Neural progenitor cell (in vitro differentiated cells): ENCODE data around the gene METTL16. TPM values are rescaled to one million over a fixed set of nuclear protein-coding genes. Genes with fewer than 3 reads are reported as not detected.

ENCODE experiments used
- DNase-seq: peaks from one replicate; pipeline ENCODE4 v3.0.0-alpha.2; 2016; ENCODE audit warnings: low spot score
- H2AFZ ChIP-seq: fragments of 200-600 bp; sonication (generic); replicated peaks from 2 replicates; pipeline ENCODE4 v1.6.1; 2016; ENCODE audit warnings: antibody characterized with exemption
- H3F3A ChIP-seq: fragments of 200-600 bp; sonication (generic); 2 replicates; pipeline ENCODE4 v1.6.1; 2016; ENCODE audit warnings: antibody characterized with exemption, low read depth
- H3K27ac ChIP-seq: fragments of 200-600 bp; sonication (generic); 2 replicates; pipeline ENCODE4 v1.5.1; 2016; ENCODE audit warnings: mild to moderate bottlenecking
- H3K27me3 ChIP-seq: fragments of 200-600 bp; sonication (generic); 2 replicates; pipeline ENCODE4 v1.6.1; 2016; ENCODE audit warnings: mild to moderate bottlenecking, moderate library complexity
- H3K36me3 ChIP-seq: fragments of 200-600 bp; sonication (generic); 2 replicates; pipeline ENCODE4 v1.5.1; 2016
- H3K4me1 ChIP-seq: fragments of 200-600 bp; sonication (generic); 2 replicates; pipeline ENCODE4 v1.6.1; 2016; ENCODE audit warnings: mixed run types
- H3K4me2 ChIP-seq: fragments of 200-600 bp; sonication (generic); 2 replicates; pipeline ENCODE4 v1.6.1; 2016
- H3K4me3 ChIP-seq: fragments of 200-600 bp; sonication (generic); 2 replicates; pipeline ENCODE4 v1.5.1; 2016
- H3K79me2 ChIP-seq: fragments of 200-600 bp; sonication (generic); 2 replicates; pipeline ENCODE4 v1.6.1; 2016; ENCODE audit warnings: low read depth
- H3K9ac ChIP-seq: fragments of 200-600 bp; sonication (generic); 2 replicates; pipeline ENCODE4 v1.6.1; 2016
- H3K9me3 ChIP-seq: fragments of 200-600 bp; sonication (generic); 2 replicates; pipeline ENCODE4 v1.5.1; 2016; ENCODE audit warnings: low read depth
- H4K20me1 ChIP-seq: fragments of 200-600 bp; sonication (generic); 2 replicates; pipeline ENCODE4 v1.6.1; 2016; ENCODE audit warnings: low read depth
- H3K27ac Mint-ChIP-seq: 3 replicates; pipeline ENCODE4 v1.8.0; 2021; ENCODE audit warnings: mixed read lengths
- H3K27me3 Mint-ChIP-seq: 2 replicates; pipeline ENCODE4 v1.8.0; 2022; ENCODE audit warnings: low read depth, mild to moderate bottlenecking, inconsistent platforms, moderate library complexity, mixed read lengths; ENCODE audit not compliant: insufficient read depth
- H3K36me3 Mint-ChIP-seq: 3 replicates; pipeline ENCODE4 v1.8.0; 2021; ENCODE audit warnings: mixed read lengths
- H3K4me1 Mint-ChIP-seq: 3 replicates; pipeline ENCODE4 v1.8.0; 2021; ENCODE audit warnings: mixed read lengths
- H3K4me3 Mint-ChIP-seq: 3 replicates; pipeline ENCODE4 v1.8.0; 2021; ENCODE audit warnings: mild to moderate bottlenecking, moderate library complexity, mixed read lengths
- H3K9me3 Mint-ChIP-seq: 3 replicates; pipeline ENCODE4 v1.8.0; 2020; ENCODE audit warnings: mixed read lengths
- CTCF ChIP-seq: fragments of 200-600 bp; sonication (generic); IDR thresholded peaks from 2 replicates; pipeline ENCODE4 v1.5.1; 2017; ENCODE audit warnings: antibody characterized with exemption, mild to moderate bottlenecking
- EZH2 ChIP-seq: fragments of 200-600 bp; sonication (generic); IDR thresholded peaks from 2 replicates; pipeline ENCODE4 v1.6.1; 2017; ENCODE audit warnings: antibody characterized with exemption, mild to moderate bottlenecking, moderate library complexity
- EZH2phosphoT487 ChIP-seq: fragments of 200-600 bp; sonication (generic); IDR thresholded peaks from 2 replicates; pipeline ENCODE4 v1.6.1; 2017; ENCODE audit warnings: antibody characterized with exemption
- total RNA-seq: library from RNA; depleted of rRNA; stranded (reverse); fragments of >200 nt; gene quantifications from 2 replicates; pipeline ENCODE4 v1.2.3, GENCODE V29; 2015; ENCODE audit warnings: low replicate concordance

Gene METTL16
- total RNA-seq, 1 donor from 2014 or later = 40.0 TPM

- Mint-ChIP-seq H3K9me3 (no peaks in the 10 kb centered on the region), H3K36me3 (peaks cover 40% of the 10 kb centered on the region), H3K27ac (no peak overlapping the region), H3K4me1 (no peaks in the 10 kb centered on the region), H3K27me3 (peaks cover 2% of the 10 kb centered on the region), H3K4me3 (no peak overlapping the region)
- no peaks in the 10 kb centered on the region for H3K79me2 ChIP-seq
- no peak for DNase-seq
- H3K36me3 ChIP-seq = peaks cover 7% of the 10 kb centered on the region
- no peak overlapping the region for H2AFZ ChIP-seq
- no peaks in the 10 kb centered on the region for H3K4me1 ChIP-seq
- no peak overlapping the region for H3K4me2 ChIP-seq
- H3F3A ChIP-seq = no peaks in the 10 kb centered on the region
- TF ChIP-seq EZH2phosphoT487 = no peak
- no peak for TF ChIP-seq CTCF
- TF ChIP-seq EZH2 = no peak
- no peak overlapping the region for H3K4me3 ChIP-seq
- H3K27ac ChIP-seq = no peak overlapping the region
- no peaks in the 10 kb centered on the region for H3K27me3 ChIP-seq
- H3K9ac ChIP-seq = no peak overlapping the region
- H3K9me3 ChIP-seq = no peaks in the 10 kb centered on the region
- no peaks in the 10 kb centered on the region for H4K20me1 ChIP-seq
These were observed 44.8 kb downstream of the METTL16 start for GRCh38 chr17:2466931-2467330.

- no peaks in the 10 kb centered on the region for H3K79me2 ChIP-seq
- H3K9me3 Mint-ChIP-seq = no peaks in the 10 kb centered on the region
- DNase-seq = no peak
- no peak overlapping the region for H3K9ac ChIP-seq
- no peaks in the 10 kb centered on the region for H3K27me3 ChIP-seq
- no peaks in the 10 kb centered on the region for H3K4me1 Mint-ChIP-seq
- H3K9me3 ChIP-seq = no peaks in the 10 kb centered on the region
- no peak overlapping the region for H3K27ac ChIP-seq
- peaks cover 24% of the 10 kb centered on the region for H3K36me3 Mint-ChIP-seq
- H2AFZ ChIP-seq = no peak overlapping the region
- TF ChIP-seq CTCF = no peak
- no peak for TF ChIP-seq EZH2
- no peak for TF ChIP-seq EZH2phosphoT487
- no peak overlapping the region for H3K27ac Mint-ChIP-seq
- no peaks in the 10 kb centered on the region for H3F3A ChIP-seq
- no peak overlapping the region for H3K4me3 Mint-ChIP-seq
- peaks cover 12% of the 10 kb centered on the region for H3K36me3 ChIP-seq
- H4K20me1 ChIP-seq = peaks cover 4% of the 10 kb centered on the region
- H3K4me3 ChIP-seq = no peak overlapping the region
- no peaks in the 10 kb centered on the region for H3K4me1 ChIP-seq
- H3K4me2 ChIP-seq = no peak overlapping the region
- peaks cover 3% of the 10 kb centered on the region for H3K27me3 Mint-ChIP-seq
These were observed 49.2 kb downstream of the METTL16 start for GRCh38 chr17:2462481-2462880.

- TF ChIP-seq EZH2phosphoT487 (no peak), CTCF (no peak), EZH2 (no peak)
- Mint-ChIP-seq H3K4me1 (no peaks in the 10 kb centered on the region), H3K27me3 (peaks cover 4% of the 10 kb centered on the region), H3K4me3 (no peak overlapping the region), H3K27ac (no peak overlapping the region), H3K9me3 (no peaks in the 10 kb centered on the region), H3K36me3 (peaks cover 21% of the 10 kb centered on the region)
- no peak overlapping the region for H3K27ac ChIP-seq
- H2AFZ ChIP-seq = no peak overlapping the region
- no peak overlapping the region for H3K4me3 ChIP-seq
- no peaks in the 10 kb centered on the region for H3K4me1 ChIP-seq
- DNase-seq = no peak
- peaks cover 12% of the 10 kb centered on the region for H3K36me3 ChIP-seq
- H3K9me3 ChIP-seq = no peaks in the 10 kb centered on the region
- no peaks in the 10 kb centered on the region for H3K79me2 ChIP-seq
- H3K27me3 ChIP-seq = no peaks in the 10 kb centered on the region
- no peaks in the 10 kb centered on the region for H3F3A ChIP-seq
- H3K9ac ChIP-seq = no peak overlapping the region
- H3K4me2 ChIP-seq = no peak overlapping the region
- peaks cover 8% of the 10 kb centered on the region for H4K20me1 ChIP-seq
These were observed 51.8 kb downstream of the METTL16 start for GRCh38 chr17:2459917-2460271.

- Histone ChIP-seq H3K9ac (no peak overlapping the region), H3K27ac (no peak overlapping the region), H3K4me3 (no peak overlapping the region), H3K79me2 (no peaks in the 10 kb centered on the region), H3K36me3 (peaks cover 5% of the 10 kb centered on the region), H4K20me1 (peaks cover 8% of the 10 kb centered on the region), H3K27me3 (no peaks in the 10 kb centered on the region), H3K4me2 (no peak overlapping the region), H3K9me3 (no peaks in the 10 kb centered on the region), H2AFZ (no peak overlapping the region), H3K4me1 (no peaks in the 10 kb centered on the region), H3F3A (no peaks in the 10 kb centered on the region)
- no peaks in the 10 kb centered on the region for H3K4me1 Mint-ChIP-seq
- DNase-seq = no peak
- no peak for TF ChIP-seq EZH2
- no peak for TF ChIP-seq CTCF
- no peak for TF ChIP-seq EZH2phosphoT487
- H3K9me3 Mint-ChIP-seq = no peaks in the 10 kb centered on the region
- H3K4me3 Mint-ChIP-seq = no peak overlapping the region
- peaks cover 17% of the 10 kb centered on the region for H3K36me3 Mint-ChIP-seq
- peaks cover 4% of the 10 kb centered on the region for H3K27me3 Mint-ChIP-seq
- H3K27ac Mint-ChIP-seq = no peak overlapping the region
These were observed 53.8 kb downstream of the METTL16 start for GRCh38 chr17:2457913-2458312.
